ENCODE results near the gene FLVCR2.

GRCh38 chr14:75568791-75569190 is 9.6 kb upstream of the FLVCR2 start:
- TF ChIP-seq CTCF (IDR thresholded peaks at IDR 0.05; ENCODE audit: low read depth, low read length, poor library complexity, severe bottlenecking), result no peak
- TF ChIP-seq EZH2phosphoT487 (IDR thresholded peaks at IDR 0.05; ENCODE audit: borderline replicate concordance, low read length), result no peak

Measured in DOHH2 (cell line).